ENCODE data around the gene NKD2. TPM values are rescaled to one million over a fixed set of nuclear protein-coding genes. Genes with fewer than 3 reads are reported as not detected.
A peak's percentile ranks its signal among the peaks of the same experiment; 100 is the strongest.

Gene NKD2
- total and polyA plus RNA-seq, 9 of the 15 experiments (the other 6 are each of a cell fraction or from before 2014, with no cell fraction given): 0.09 to 0.64 (median 0.27) TPM; not detected in 5

- TF ChIP-seq ZNF395 (CRISPR knock-in tag; IDR thresholded peaks at IDR 0.05): peak; percentile 96
- no peak for TF ChIP-seq ZNF780A (CRISPR knock-in tag; IDR thresholded peaks at IDR 0.05)
- 0 out of 4 replicates have a peak, but pooled peaks of 1 of the 2 experiments have one; percentile 74 for TF ChIP-seq ZNF639 (CRISPR knock-in tag; conservative IDR thresholded peaks at IDR 0.05 in 1 of 2, IDR thresholded peaks at IDR 0.05 in 1 of 2)
- no peak for TF ChIP-seq RBFOX2 (IDR thresholded peaks at IDR 0.05; ENCODE audit: low read depth, low read length)
- no peak for TF ChIP-seq HNRNPL (IDR thresholded peaks at IDR 0.05; ENCODE audit: low read depth, low read length)
- TF ChIP-seq TOE1 (IDR thresholded peaks at IDR 0.05; ENCODE audit: borderline replicate concordance): peak; percentile 22; the same call in 1 of the 2 replicates
- no peak for TF ChIP-seq TOE1 (CRISPR knock-in tag; IDR thresholded peaks at IDR 0.05; ENCODE audit: borderline replicate concordance, low read depth)
- TF ChIP-seq ZNF561 (CRISPR knock-in tag; conservative IDR thresholded peaks at IDR 0.05): no peak
- TF ChIP-seq GATA2 (CRISPR knock-in tag; IDR thresholded peaks at IDR 0.05): peak; percentile 99
- TF ChIP-seq ZBED1 (IDR thresholded peaks at IDR 0.05): peak; percentile 83
- TF ChIP-seq RBM25 (IDR thresholded peaks at IDR 0.05; ENCODE audit: low read depth, low read length, severe bottlenecking): no peak
- TF ChIP-seq ETV5 (CRISPR knock-in tag; IDR thresholded peaks at IDR 0.05; ENCODE audit: low read depth): peak; percentile 83
- 0 out of 2 replicates have a peak, but pooled peaks have one; percentile 23 for TF ChIP-seq GATAD2B (IDR thresholded peaks at IDR 0.05; ENCODE audit: borderline replicate concordance)
- TF ChIP-seq MLLT1 (IDR thresholded peaks at IDR 0.05): no peak
- TF ChIP-seq ZBTB17 (CRISPR knock-in tag; IDR thresholded peaks at IDR 0.05): peak; percentile 83
- TF ChIP-seq ID3 (CRISPR knock-in tag; IDR thresholded peaks at IDR 0.05): no peak
- TF ChIP-seq ID3 (tag; IDR thresholded peaks at IDR 0.05): peak; percentile 95
- TF ChIP-seq ZKSCAN1 (IDR thresholded peaks at IDR 0.05; ENCODE audit: low read depth, low read length): 0 out of 2 replicates have a peak, but pooled peaks have one; percentile 13
- TF ChIP-seq TBL1XR1 (IDR thresholded peaks at IDR 0.05; ENCODE audit: low read length in 2 of 2): peak; percentile 71 to 77; a peak in 3 of 4 replicates
- TF ChIP-seq ELF4 (CRISPR knock-in tag; IDR thresholded peaks at IDR 0.05): peak; percentile 95
- no peak for TF ChIP-seq HNRNPLL (IDR thresholded peaks at IDR 0.05; ENCODE audit: low read depth, low read length, poor library complexity, severe bottlenecking)
Measured at GRCh38 chr5:1067141-1068121, 58.8 kb downstream of the NKD2 start (continued).

All from K562 (cell line).